GM12878 (cell line): ENCODE data around the gene RGL1. TPM values are rescaled to one million over a fixed set of nuclear protein-coding genes. Genes with fewer than 3 reads are reported as not detected.

ENCODE experiments used
- BMI1 ChIP-seq: fragments of 450-650 bp; IDR thresholded peaks from 2 replicates; pipeline ENCODE4 v1.6.1; 2016; ENCODE audit warnings: mild to moderate bottlenecking, moderate library complexity, borderline replicate concordance
- CBFB ChIP-seq: IDR thresholded peaks from 2 replicates; pipeline ENCODE4 v1.6.1; 2016; ENCODE audit warnings: antibody characterized with exemption, low read depth
- CBX5 ChIP-seq: sonication (generic); IDR thresholded peaks from 2 replicates; pipeline ENCODE4 v1.6.1; 2016; ENCODE audit warnings: low read depth, moderate library complexity, mild to moderate bottlenecking, inconsistent platforms
- CREM ChIP-seq: IDR thresholded peaks from 2 replicates; pipeline ENCODE4 v1.6.1; 2014; ENCODE audit warnings: antibody characterized with exemption, low read depth
- EGR1 ChIP-seq, 2 experiments: IDR thresholded peaks; 1 replicate in 1 of 2; 2 replicates in 1 of 2; pipeline ENCODE4 v1.6.1; 2011 to 2012; ENCODE audit warnings: low read depth in 2 of 2, low read length in 2 of 2, borderline replicate concordance in 1 of 2, mild to moderate bottlenecking in 1 of 2, moderate library complexity in 1 of 2
- IKZF1 ChIP-seq: fragments of 450-650 bp; conservative IDR thresholded peaks from 2 replicates; pipeline ENCODE4 v1.6.1; 2017; ENCODE audit warnings: antibody characterized with exemption, mild to moderate bottlenecking
- JUNB ChIP-seq: IDR thresholded peaks from 2 replicates; pipeline ENCODE4 v1.6.1; 2016; ENCODE audit warnings: antibody characterized with exemption, mild to moderate bottlenecking
- KAT2A ChIP-seq: conservative IDR thresholded peaks from 2 replicates; pipeline ENCODE4 v1.6.1; 2011; ENCODE audit warnings: low read depth, low read length; ENCODE audit not compliant: control insufficient read depth
- LARP7 ChIP-seq: fragments of 450-650 bp; IDR thresholded peaks from 2 replicates; pipeline ENCODE4 v1.6.1; 2017; ENCODE audit warnings: mild to moderate bottlenecking
- MTA3 ChIP-seq: IDR thresholded peaks from 2 replicates; pipeline ENCODE4 v1.6.1; 2012; ENCODE audit warnings: low read length, inconsistent platforms, borderline replicate concordance
- NFIC ChIP-seq: IDR thresholded peaks from 2 replicates; pipeline ENCODE4 v1.6.1; 2012; ENCODE audit warnings: low read depth, mild to moderate bottlenecking, inconsistent platforms, low read length, moderate library complexity
- NFYB ChIP-seq: IDR thresholded peaks from 2 replicates; pipeline ENCODE4 v1.6.1; 2011; ENCODE audit warnings: low read depth, mild to moderate bottlenecking, low read length, improper control_type of control experiment, moderate library complexity; ENCODE audit not compliant: insufficient read depth
- NR2C1 ChIP-seq: fragments of 450-650 bp; IDR thresholded peaks from 2 replicates; pipeline ENCODE4 v1.6.1; 2017; ENCODE audit warnings: antibody characterized with exemption, mild to moderate bottlenecking, moderate library complexity
- NR2F1 ChIP-seq: fragments of 450-650 bp; conservative IDR thresholded peaks from 2 replicates; pipeline ENCODE4 v1.6.1; 2017; ENCODE audit warnings: mild to moderate bottlenecking
- POLR2A ChIP-seq: IDR thresholded peaks from 2 replicates; pipeline ENCODE4 v1.6.1; 2011; ENCODE audit warnings: low read depth, mild to moderate bottlenecking, low read length
- POU2F2 ChIP-seq: IDR thresholded peaks from 3 replicates; pipeline ENCODE4 v1.6.1; 2011; ENCODE audit warnings: low read depth, mild to moderate bottlenecking, low read length, borderline replicate concordance
- RAD21 ChIP-seq: IDR thresholded peaks from 2 replicates; pipeline ENCODE4 v1.6.1; 2011; ENCODE audit warnings: mild to moderate bottlenecking, low read depth, low read length, moderate library complexity; ENCODE audit not compliant: insufficient read depth
- RELA ChIP-seq: fragments of 450-650 bp; IDR thresholded peaks from 2 replicates; pipeline ENCODE4 v1.8.0; 2014; ENCODE audit warnings: borderline replicate concordance; ENCODE audit not compliant: partially characterized antibody
- SPI1 ChIP-seq: IDR thresholded peaks from 2 replicates; pipeline ENCODE4 v1.6.1; 2011; ENCODE audit warnings: low read depth, mild to moderate bottlenecking, low read length, moderate library complexity, borderline replicate concordance; ENCODE audit not compliant: insufficient read depth
- SREBF1 ChIP-seq: IDR thresholded peaks from 2 replicates; pipeline ENCODE4 v1.6.1; 2012; ENCODE audit warnings: mild to moderate bottlenecking, low read length
- SUZ12 ChIP-seq: fragments of 200-600 bp; sonication (generic); IDR thresholded peaks from one replicate; pipeline ENCODE4 v1.6.1; 2018; ENCODE audit warnings: antibody characterized with exemption, mild to moderate bottlenecking; ENCODE audit not compliant: unreplicated experiment
- TAF1 ChIP-seq: IDR thresholded peaks from 2 replicates; pipeline ENCODE4 v1.6.1; 2011; ENCODE audit warnings: mild to moderate bottlenecking, low read depth, low read length, borderline replicate concordance
- TCF7 ChIP-seq: IDR thresholded peaks from 2 replicates; pipeline ENCODE4 v1.6.1; 2014; ENCODE audit warnings: antibody characterized with exemption, borderline replicate concordance
- ZBED1 ChIP-seq: IDR thresholded peaks from 2 replicates; pipeline ENCODE4 v1.6.1; 2016; ENCODE audit warnings: borderline replicate concordance
- ZNF274 ChIP-seq: IDR thresholded peaks from one replicate; pipeline ENCODE4 v1.8.0; 2011; ENCODE audit not compliant: insufficient read length, insufficient read depth
- ZZZ3 ChIP-seq: IDR thresholded peaks from 2 replicates; pipeline ENCODE4 v1.6.1; 2011; ENCODE audit warnings: low read depth; ENCODE audit not compliant: control insufficient read depth, insufficient read length
- polyA plus RNA-seq, 11 experiments: library from polyadenylated mRNA; depleted of rRNA in 4 of 11; unstranded in 6 of 11; stranded (reverse) in 5 of 11; fragments of >200 nt; fragmentation: Nextera tagmentation in 4 of 11; fragmentation: Illumina TruSeq in 1 of 11; extraction: Ambion mirVana in 4 of 11; extraction: Trizol in 1 of 11; gene quantifications; 1 replicate in 1 of 11; 2 replicates in 10 of 11; pipeline versions ENCODE4 v1.2.1 to v1.2.3, GENCODE V29; 2011 to 2016; ENCODE audit warnings: inconsistent platforms in 2 of 11, missing spikeins in 2 of 11, low read depth in 1 of 11
- total RNA-seq, 4 experiments: library from RNA; depleted of rRNA in 3 of 4; stranded (reverse); fragments of >200 nt in 3 of 4; fragmentation: Illumina TruSeq in 1 of 4; extraction: Trizol in 1 of 4; gene quantifications; 2 replicates each; pipeline versions ENCODE4 v1.2.1 to v1.2.3, GENCODE V29; 2013 to 2021
- TF ChIP-seq, protein P1 (sequence below): fragments of 450-650 bp; IDR thresholded peaks from 2 replicates; pipeline ENCODE4 v1.6.1; 2017; ENCODE audit warnings: mild to moderate bottlenecking, low read depth, inconsistent platforms; ENCODE audit not compliant: poor library complexity, severe bottlenecking
- TF ChIP-seq, protein P2 (sequence below): fragments of 450-650 bp; IDR thresholded peaks from 2 replicates; pipeline ENCODE4 v1.6.1; 2016; ENCODE audit warnings: mild to moderate bottlenecking
- TF ChIP-seq, protein P3 (sequence below): fragments of 450-650 bp; conservative IDR thresholded peaks from 2 replicates; pipeline ENCODE4 v1.6.1; 2017; ENCODE audit warnings: mild to moderate bottlenecking, moderate library complexity

Gene RGL1
- total and polyA plus RNA-seq, 10 of the 15 experiments (the other 5 are each of a cell fraction or from before 2014, with no cell fraction given) = 8.1 to 25.0 (median 19.0) TPM

DNA sequence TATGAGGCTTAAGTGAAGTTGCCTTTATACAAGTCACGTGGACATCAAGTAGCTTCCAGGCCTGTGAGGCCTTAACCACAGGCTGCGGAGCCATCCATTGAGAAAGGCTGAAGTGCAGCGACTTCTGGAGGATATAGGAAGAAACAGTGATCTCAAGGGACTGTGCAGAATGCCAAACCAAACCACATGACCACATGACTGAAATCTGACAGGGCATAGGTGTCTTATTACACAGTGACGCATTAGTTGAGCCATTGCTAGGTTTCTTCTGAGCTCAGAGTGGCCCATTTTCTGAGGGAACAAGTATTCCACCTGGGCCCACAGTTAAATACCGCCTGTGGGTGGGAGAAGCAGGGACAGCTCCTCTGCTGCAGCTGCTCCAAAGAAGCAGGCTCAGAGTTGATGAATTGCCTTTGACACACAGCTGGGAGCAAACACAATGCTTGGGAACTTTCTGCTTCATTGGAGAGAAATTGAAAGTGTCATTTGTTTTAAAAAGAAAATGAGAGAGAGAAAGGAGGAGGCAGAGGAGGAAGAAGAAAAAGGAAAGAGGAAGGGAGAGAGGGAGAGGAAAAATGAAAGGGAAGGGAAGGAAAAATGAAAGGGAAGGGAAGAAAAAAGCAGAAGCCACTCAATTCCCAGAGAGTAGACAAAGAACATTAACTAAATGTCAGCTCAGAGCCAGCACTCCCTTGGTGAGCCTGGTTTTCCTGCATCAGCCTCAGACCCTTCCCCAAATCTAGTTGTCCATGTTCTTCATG, 138.2 kb downstream of the RGL1 start (continued):
- TF ChIP-seq EGR1 (IDR thresholded peaks at IDR 0.05; ENCODE audit: borderline replicate concordance in 1 of 2, low read depth in 2 of 2, low read length in 2 of 2) (no peak), POU2F2 (no peak), NR2F1 (no peak), CBX5 (no peak), TAF1 (no peak), NFYB (0 out of 2 replicates have a peak, but pooled peaks have one; percentile 32), ZZZ3 (no peak), SUZ12 (no peak), CBFB (peak; percentile 51; the same call in 1 of the 2 replicates), NFIC (no peak), POLR2A (no peak), ZNF274 (no peak), CREM (peak; percentile 19; the same call in 1 of the 2 replicates), RELA (no peak), NR2C1 (no peak), MTA3 (no peak), TCF7 (no peak), LARP7 (no peak), ZBED1 (no peak), JUNB (no peak), SREBF1 (no peak), RAD21 (no peak), BMI1 (no peak), SPI1 (no peak), KAT2A (no peak), IKZF1 (peak; percentile 54)
- TF ChIP-seq, protein P1, sequence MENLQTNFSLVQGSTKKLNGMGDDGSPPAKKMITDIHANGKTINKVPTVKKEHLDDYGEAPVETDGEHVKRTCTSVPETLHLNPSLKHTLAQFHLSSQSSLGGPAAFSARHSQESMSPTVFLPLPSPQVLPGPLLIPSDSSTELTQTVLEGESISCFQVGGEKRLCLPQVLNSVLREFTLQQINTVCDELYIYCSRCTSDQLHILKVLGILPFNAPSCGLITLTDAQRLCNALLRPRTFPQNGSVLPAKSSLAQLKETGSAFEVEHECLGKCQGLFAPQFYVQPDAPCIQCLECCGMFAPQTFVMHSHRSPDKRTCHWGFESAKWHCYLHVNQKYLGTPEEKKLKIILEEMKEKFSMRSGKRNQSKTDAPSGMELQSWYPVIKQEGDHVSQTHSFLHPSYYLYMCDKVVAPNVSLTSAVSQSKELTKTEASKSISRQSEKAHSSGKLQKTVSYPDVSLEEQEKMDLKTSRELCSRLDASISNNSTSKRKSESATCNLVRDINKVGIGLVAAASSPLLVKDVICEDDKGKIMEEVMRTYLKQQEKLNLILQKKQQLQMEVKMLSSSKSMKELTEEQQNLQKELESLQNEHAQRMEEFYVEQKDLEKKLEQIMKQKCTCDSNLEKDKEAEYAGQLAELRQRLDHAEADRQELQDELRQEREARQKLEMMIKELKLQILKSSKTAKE = no peak
- TF ChIP-seq, protein P2, sequence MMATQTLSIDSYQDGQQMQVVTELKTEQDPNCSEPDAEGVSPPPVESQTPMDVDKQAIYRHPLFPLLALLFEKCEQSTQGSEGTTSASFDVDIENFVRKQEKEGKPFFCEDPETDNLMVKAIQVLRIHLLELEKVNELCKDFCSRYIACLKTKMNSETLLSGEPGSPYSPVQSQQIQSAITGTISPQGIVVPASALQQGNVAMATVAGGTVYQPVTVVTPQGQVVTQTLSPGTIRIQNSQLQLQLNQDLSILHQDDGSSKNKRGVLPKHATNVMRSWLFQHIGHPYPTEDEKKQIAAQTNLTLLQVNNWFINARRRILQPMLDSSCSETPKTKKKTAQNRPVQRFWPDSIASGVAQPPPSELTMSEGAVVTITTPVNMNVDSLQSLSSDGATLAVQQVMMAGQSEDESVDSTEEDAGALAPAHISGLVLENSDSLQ = 0 out of 2 replicates have a peak, but pooled peaks have one; percentile 36
- TF ChIP-seq, protein P3, sequence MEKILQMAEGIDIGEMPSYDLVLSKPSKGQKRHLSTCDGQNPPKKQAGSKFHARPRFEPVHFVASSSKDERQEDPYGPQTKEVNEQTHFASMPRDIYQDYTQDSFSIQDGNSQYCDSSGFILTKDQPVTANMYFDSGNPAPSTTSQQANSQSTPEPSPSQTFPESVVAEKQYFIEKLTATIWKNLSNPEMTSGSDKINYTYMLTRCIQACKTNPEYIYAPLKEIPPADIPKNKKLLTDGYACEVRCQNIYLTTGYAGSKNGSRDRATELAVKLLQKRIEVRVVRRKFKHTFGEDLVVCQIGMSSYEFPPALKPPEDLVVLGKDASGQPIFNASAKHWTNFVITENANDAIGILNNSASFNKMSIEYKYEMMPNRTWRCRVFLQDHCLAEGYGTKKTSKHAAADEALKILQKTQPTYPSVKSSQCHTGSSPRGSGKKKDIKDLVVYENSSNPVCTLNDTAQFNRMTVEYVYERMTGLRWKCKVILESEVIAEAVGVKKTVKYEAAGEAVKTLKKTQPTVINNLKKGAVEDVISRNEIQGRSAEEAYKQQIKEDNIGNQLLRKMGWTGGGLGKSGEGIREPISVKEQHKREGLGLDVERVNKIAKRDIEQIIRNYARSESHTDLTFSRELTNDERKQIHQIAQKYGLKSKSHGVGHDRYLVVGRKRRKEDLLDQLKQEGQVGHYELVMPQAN = no peak
